Fibroblast of lung (primary cell): ENCODE results near the gene MOSMO. TPM values are rescaled to one million over a fixed set of nuclear protein-coding genes. Genes with fewer than 3 reads are reported as not detected.

ENCODE experiments used
- DNase-seq, 2 donors: peaks; one replicate each; pipeline versions ENCODE4 v3.0.0 to v3.0.0-alpha.2; 2010; ENCODE audit warnings: low read depth in 2 of 2
- H2AFZ ChIP-seq: 2 replicates; pipeline ENCODE4 v1.5.1; 2012; ENCODE audit warnings: low read length, control low read depth, inconsistent platforms
- H3K27ac ChIP-seq: 2 replicates; pipeline ENCODE4 v1.5.1; 2011; ENCODE audit warnings: low read length, control low read depth; ENCODE audit not compliant: insufficient read depth
- H3K27me3 ChIP-seq: 2 replicates; pipeline ENCODE4 v1.5.1; 2011; ENCODE audit warnings: mild to moderate bottlenecking, low read length; ENCODE audit not compliant: control insufficient read depth, insufficient read depth
- H3K36me3 ChIP-seq: 2 replicates; pipeline ENCODE4 v1.5.1; 2011; ENCODE audit warnings: low read length; ENCODE audit not compliant: control insufficient read depth, insufficient read depth
- H3K4me1 ChIP-seq: 2 replicates; pipeline ENCODE4 v1.5.1; 2011; ENCODE audit warnings: low read length; ENCODE audit not compliant: control insufficient read depth, insufficient read depth; ENCODE audit errors: extremely low read depth
- H3K4me2 ChIP-seq: 2 replicates; pipeline ENCODE4 v1.5.1; 2011; ENCODE audit warnings: low read length, control low read depth; ENCODE audit not compliant: insufficient read depth; ENCODE audit errors: extremely low read depth
- H3K4me3 ChIP-seq, 4 experiments: fragments of 200-600 bp in 1 of 4; sonication (generic) in 1 of 4; replicated peaks in 1 of 4; 2 replicates each; pipeline ENCODE4 v1.5.1; 2011 to 2016; ENCODE audit warnings: low read length in 4 of 4, low read depth in 3 of 4, mild to moderate bottlenecking in 3 of 4, control low read depth in 2 of 4, inconsistent platforms in 1 of 4, mixed read lengths in 1 of 4; ENCODE audit not compliant: insufficient read depth in 1 of 4; ENCODE audit errors: control extremely low read depth in 1 of 4
- H3K79me2 ChIP-seq: 2 replicates; pipeline ENCODE4 v1.5.1; 2012; ENCODE audit warnings: mild to moderate bottlenecking, low read length, inconsistent platforms; ENCODE audit not compliant: control insufficient read depth, insufficient read depth
- H3K9ac ChIP-seq: 2 replicates; pipeline ENCODE4 v1.5.1; 2011; ENCODE audit warnings: mild to moderate bottlenecking, low read length, control low read depth; ENCODE audit not compliant: insufficient read depth
- H3K9me3 ChIP-seq: 2 replicates; pipeline ENCODE4 v1.5.1; 2012; ENCODE audit warnings: low read depth, low read length; ENCODE audit not compliant: control insufficient read depth, insufficient read depth
- H4K20me1 ChIP-seq: 2 replicates; pipeline ENCODE4 v1.5.1; 2011; ENCODE audit warnings: low read length; ENCODE audit not compliant: control insufficient read depth, insufficient read depth; ENCODE audit errors: extremely low read depth
- EZH2 ChIP-seq: IDR thresholded peaks from 2 replicates; pipeline ENCODE4 v1.5.1; 2012; ENCODE audit warnings: low read length, control low read depth, mild to moderate bottlenecking; ENCODE audit errors: missing control alignments
- polyA plus RNA-seq, 2 donors: library from polyadenylated mRNA; depleted of rRNA in 1 of 2; stranded (reverse) in 1 of 2; unstranded in 1 of 2; fragments of >200 nt; gene quantifications; 2 replicates each; pipeline ENCODE4 v1.2.1, GENCODE V29; 2011 to 2012; ENCODE audit warnings: missing spikeins in 1 of 2
- total RNA-seq: library from RNA; depleted of rRNA; stranded (reverse); fragments of >200 nt; gene quantifications from 2 replicates; pipeline ENCODE4 v1.2.1, GENCODE V29; 2014
- TF ChIP-seq, protein P1 (sequence below), 2 donors: IDR thresholded peaks in 1 of 2; conservative IDR thresholded peaks in 1 of 2; 1 replicate in 1 of 2; 2 replicates in 1 of 2; pipeline ENCODE4 v1.5.1; 2011 to 2012; ENCODE audit warnings: low read length in 2 of 2, control low read depth in 1 of 2, inconsistent platforms in 1 of 2, low read depth in 1 of 2, mild to moderate bottlenecking in 1 of 2

The MOSMO gene
- total and polyA plus RNA-seq, 2 donors (not counting 1 experiment from before 2014, with no cell fraction given) = 13.7 to 14.0 TPM

DNA sequence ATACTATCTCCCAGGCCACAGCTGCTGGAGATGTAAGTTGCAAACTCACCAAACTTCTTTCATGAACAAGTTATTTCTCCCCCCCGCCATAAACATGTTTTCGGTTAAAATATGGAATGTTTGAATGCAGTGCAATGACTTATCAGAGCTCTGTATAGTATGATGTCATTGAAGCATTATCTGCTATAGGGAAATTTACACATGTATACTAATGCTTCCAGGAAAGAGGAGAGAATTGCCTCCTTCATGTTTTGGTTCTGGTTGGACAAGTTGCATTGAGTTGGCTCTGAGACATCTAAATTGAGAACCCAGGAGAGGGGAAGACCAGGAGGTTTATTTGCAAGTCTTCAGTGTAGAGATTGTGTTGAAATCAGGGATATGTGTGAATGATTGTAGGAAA, 34.0 kb upstream of the MOSMO start:
- H3K4me3 ChIP-seq = no peak overlapping the region
- no peak overlapping the region for H3K27ac ChIP-seq
- H4K20me1 ChIP-seq = no peaks in the 10 kb centered on the region
- H3K4me2 ChIP-seq = no peak overlapping the region
- no peaks in the 10 kb centered on the region for H3K9me3 ChIP-seq
- TF ChIP-seq, protein P1, sequence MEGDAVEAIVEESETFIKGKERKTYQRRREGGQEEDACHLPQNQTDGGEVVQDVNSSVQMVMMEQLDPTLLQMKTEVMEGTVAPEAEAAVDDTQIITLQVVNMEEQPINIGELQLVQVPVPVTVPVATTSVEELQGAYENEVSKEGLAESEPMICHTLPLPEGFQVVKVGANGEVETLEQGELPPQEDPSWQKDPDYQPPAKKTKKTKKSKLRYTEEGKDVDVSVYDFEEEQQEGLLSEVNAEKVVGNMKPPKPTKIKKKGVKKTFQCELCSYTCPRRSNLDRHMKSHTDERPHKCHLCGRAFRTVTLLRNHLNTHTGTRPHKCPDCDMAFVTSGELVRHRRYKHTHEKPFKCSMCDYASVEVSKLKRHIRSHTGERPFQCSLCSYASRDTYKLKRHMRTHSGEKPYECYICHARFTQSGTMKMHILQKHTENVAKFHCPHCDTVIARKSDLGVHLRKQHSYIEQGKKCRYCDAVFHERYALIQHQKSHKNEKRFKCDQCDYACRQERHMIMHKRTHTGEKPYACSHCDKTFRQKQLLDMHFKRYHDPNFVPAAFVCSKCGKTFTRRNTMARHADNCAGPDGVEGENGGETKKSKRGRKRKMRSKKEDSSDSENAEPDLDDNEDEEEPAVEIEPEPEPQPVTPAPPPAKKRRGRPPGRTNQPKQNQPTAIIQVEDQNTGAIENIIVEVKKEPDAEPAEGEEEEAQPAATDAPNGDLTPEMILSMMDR (conservative IDR thresholded peaks at IDR 0.05 in 1 of 2, IDR thresholded peaks at IDR 0.05 in 1 of 2; ENCODE audit: low read depth in 1 of 2, low read length in 2 of 2) = no peak
- no peak for TF ChIP-seq EZH2
- no peak for DNase-seq
- no peaks in the 10 kb centered on the region for H3K79me2 ChIP-seq
- H3K9ac ChIP-seq = no peak overlapping the region
- no peaks in the 10 kb centered on the region for H3K4me1 ChIP-seq
- H3K36me3 ChIP-seq = peaks cover 10% of the 10 kb centered on the region
- no peak overlapping the region for H2AFZ ChIP-seq
- H3K27me3 ChIP-seq = no peaks in the 10 kb centered on the region

DNA sequence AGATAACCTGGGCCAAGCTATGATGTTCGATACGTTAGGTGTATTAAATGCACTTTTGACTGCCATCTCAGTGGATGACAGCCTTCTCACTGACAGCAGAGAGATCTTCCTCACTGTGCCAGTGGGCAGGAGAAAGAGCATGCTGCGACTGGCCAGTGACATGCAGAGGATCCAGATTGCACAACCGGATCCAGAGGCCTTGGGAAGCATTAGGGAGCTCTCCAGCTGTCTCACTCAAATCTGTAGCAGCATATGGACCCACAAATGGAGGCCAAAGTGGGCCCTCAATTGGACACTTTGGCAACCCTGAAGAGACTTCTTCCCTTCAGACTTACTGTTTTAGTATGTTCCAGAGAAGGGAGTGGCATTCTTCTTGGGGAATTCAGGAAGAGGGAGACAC, 27.9 kb upstream of the MOSMO start:
- Histone ChIP-seq H3K4me1 (no peaks in the 10 kb centered on the region), H3K9me3 (no peaks in the 10 kb centered on the region), H3K4me2 (no peak overlapping the region), H3K27me3 (no peaks in the 10 kb centered on the region), H3K9ac (no peak overlapping the region), H3K79me2 (no peaks in the 10 kb centered on the region), H3K4me3 (no peak overlapping the region), H3K36me3 (peaks cover 20% of the 10 kb centered on the region), H4K20me1 (no peaks in the 10 kb centered on the region), H2AFZ (no peak overlapping the region), H3K27ac (no peak overlapping the region)
- no peak for TF ChIP-seq EZH2
- TF ChIP-seq, protein P1 (conservative IDR thresholded peaks at IDR 0.05 in 1 of 2, IDR thresholded peaks at IDR 0.05 in 1 of 2; ENCODE audit: low read depth in 1 of 2, low read length in 2 of 2) = no peak
- no peak for DNase-seq

DNA sequence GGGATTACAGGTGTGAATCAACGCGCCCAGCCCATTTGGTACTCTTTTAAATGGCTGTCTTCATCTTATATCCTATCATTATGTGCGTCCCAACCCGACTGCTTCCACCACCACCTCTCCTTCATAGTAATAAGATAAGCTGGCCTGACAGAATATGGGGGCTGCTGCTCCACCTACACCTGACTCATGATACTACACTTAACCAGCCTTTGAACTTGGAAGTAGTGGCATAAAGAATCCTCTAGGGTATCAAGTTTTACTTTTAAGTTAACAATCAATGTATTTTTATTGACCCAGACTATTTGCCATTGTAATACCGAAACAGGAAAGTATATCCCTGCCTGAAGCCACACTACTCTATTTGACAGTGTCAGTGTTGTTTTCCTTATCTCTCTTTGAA, 25.8 kb upstream of the MOSMO start:
- DNase-seq = no peak
- Histone ChIP-seq H4K20me1 (no peaks in the 10 kb centered on the region), H3K4me2 (no peak overlapping the region), H3K9me3 (no peaks in the 10 kb centered on the region), H3K4me1 (no peaks in the 10 kb centered on the region), H3K27ac (no peak overlapping the region), H3K27me3 (no peaks in the 10 kb centered on the region), H3K36me3 (peaks cover 17% of the 10 kb centered on the region), H3K9ac (no peak overlapping the region), H2AFZ (no peak overlapping the region), H3K4me3 (no peak overlapping the region), H3K79me2 (no peaks in the 10 kb centered on the region)
- TF ChIP-seq, protein P1 (conservative IDR thresholded peaks at IDR 0.05 in 1 of 2, IDR thresholded peaks at IDR 0.05 in 1 of 2; ENCODE audit: low read depth in 1 of 2, low read length in 2 of 2) = no peak
- no peak for TF ChIP-seq EZH2
